Left lung (tissue), 10 donors: ENCODE measurements around the gene XRCC2. TPM values are rescaled to one million over a fixed set of nuclear protein-coding genes. Genes with fewer than 3 reads are reported as not detected.

Experiments
- ATAC-seq: fragments of 200-7000 bp; cut with Tn5 transposase; one replicate; pipeline ENCODE4 v1.9.1; 2020; ENCODE audit warnings: moderate library complexity
- DNase-seq, 4 donors: peaks; one replicate each; pipeline ENCODE4 v3.0.0-alpha.2; 2013 to 2020
- H3K27ac ChIP-seq, 2 donors: fragments of 200-600 bp; sonication (generic) in 1 of 2; one replicate each; pipeline versions ENCODE4 v1.5.0 to v1.8.0; 2020 to 2021
- H3K27me3 ChIP-seq, 2 donors: fragments of 200-600 bp; sonication (generic) in 1 of 2; one replicate each; pipeline versions ENCODE4 v1.5.0 to v1.8.0; 2020 to 2021
- H3K36me3 ChIP-seq, 2 donors: fragments of 200-600 bp; sonication (generic) in 1 of 2; one replicate each; pipeline versions ENCODE4 v1.5.0 to v1.8.0; 2020 to 2021
- H3K4me1 ChIP-seq, 2 donors: fragments of 200-600 bp; one replicate each; pipeline ENCODE4 v1.8.0; 2021
- H3K4me3 ChIP-seq, 2 donors: fragments of 200-600 bp; sonication (generic) in 1 of 2; one replicate each; pipeline versions ENCODE4 v1.5.0 to v1.8.0; 2020 to 2021; ENCODE audit warnings: mild to moderate bottlenecking in 1 of 2
- H3K9me3 ChIP-seq, 2 donors: fragments of 200-600 bp; sonication (generic) in 1 of 2; one replicate each; pipeline versions ENCODE4 v1.5.0 to v1.8.0; 2020 to 2021
- CTCF ChIP-seq, 2 donors: fragments of 200-600 bp; sonication (generic) in 1 of 2; IDR thresholded peaks; one replicate each; pipeline versions ENCODE4 v1.5.0 to v1.8.0; 2021; ENCODE audit warnings: antibody characterized with exemption in 2 of 2
- intact Hi-C, 2 donors: fragments of 100-400 bp; cut with DNase I; formaldehyde crosslinking; loops; one replicate each; pipeline versions ENCODE4 v1.11.2 to v1.14.2; 2022
- polyA plus RNA-seq, 6 donors: library from polyadenylated mRNA; unstranded; fragments of 120-200 nt; gene quantifications; one replicate each; pipeline ENCODE4 v1.2.1, GENCODE V29; 2013; ENCODE audit not compliant: insufficient read length in 6 of 6
- total RNA-seq, 2 donors: library from RNA; stranded (reverse); fragmentation: NEBNext Ultra II Directional; extraction: Animal tissue kit (Norgen Biotek cat#: 25700); gene quantifications; one replicate each; pipeline ENCODE4 v1.2.1, GENCODE V29; 2021
- donor health status: DM: no; HTN: yes; CAD: no.
- donor health status: DM: no; HTN: no; CAD: no.

The XRCC2 gene
- total and polyA plus RNA-seq, 8 donors, result 1.8 to 14.3 (median 10.9) TPM

GRCh38 chr7:152601305-152601798 lies 74.6 kb downstream of the XRCC2 start:
- no peak for ATAC-seq
- TF ChIP-seq CTCF (IDR thresholded peaks at IDR 0.05), result no peak

GRCh38 chr7:152600266-152600665 lies 75.7 kb downstream of the XRCC2 start:
- no peak for DNase-seq
- H3K4me3 ChIP-seq, result no peak overlapping the region
- no peaks in the 10 kb centered on the region for H3K36me3 ChIP-seq
- intact Hi-C loops, result no loop called here
- H3K27me3 ChIP-seq, result no peaks in the 10 kb centered on the region
- H3K27ac ChIP-seq, result no peak overlapping the region
- H3K4me1 ChIP-seq, result no peaks in the 10 kb centered on the region
- no peaks in the 10 kb centered on the region for H3K9me3 ChIP-seq
- ATAC-seq, result no peak
- no peak for TF ChIP-seq CTCF (IDR thresholded peaks at IDR 0.05)

More at GRCh38 chr7:152601305-152601798, 74.6 kb downstream of the XRCC2 start:
- H3K36me3 ChIP-seq, result no peaks in the 10 kb centered on the region
- H3K4me1 ChIP-seq, result no peaks in the 10 kb centered on the region
- intact Hi-C loops, result no loop called here
- no peaks in the 10 kb centered on the region for H3K27me3 ChIP-seq
- H3K9me3 ChIP-seq, result no peaks in the 10 kb centered on the region
- DNase-seq, result no peak
- H3K4me3 ChIP-seq, result no peak overlapping the region
- H3K27ac ChIP-seq, result no peak overlapping the region

GRCh38 chr7:152597507-152597906 lies 78.4 kb downstream of the XRCC2 start:
- H3K4me3 ChIP-seq, result no peak overlapping the region
- DNase-seq (no peak), ATAC-seq (no peak)
- H3K27me3 ChIP-seq, result no peaks in the 10 kb centered on the region
- no peaks in the 10 kb centered on the region for H3K9me3 ChIP-seq
- H3K36me3 ChIP-seq, result no peaks in the 10 kb centered on the region
- no peaks in the 10 kb centered on the region for H3K4me1 ChIP-seq
- intact Hi-C loops, result no loop called here
- H3K27ac ChIP-seq, result no peak overlapping the region
- TF ChIP-seq CTCF (IDR thresholded peaks at IDR 0.05), result no peak

- intact Hi-C loops, result no loop called here
- Histone ChIP-seq H3K4me3 (no peak overlapping the region), H3K36me3 (no peaks in the 10 kb centered on the region), H3K4me1 (no peaks in the 10 kb centered on the region), H3K27me3 (no peaks in the 10 kb centered on the region), H3K27ac (no peak overlapping the region), H3K9me3 (no peaks in the 10 kb centered on the region)
- ATAC-seq, result no peak
- DNase-seq, result no peak
- no peak for TF ChIP-seq CTCF (IDR thresholded peaks at IDR 0.05)
Measured at GRCh38 chr7:152596824-152597223, 79.1 kb downstream of the XRCC2 start.

Other genes with a start within 250 kb of the XRCC2 start
- 10 to 100 TPM; 67.8 to 91.4 TPM for gene KMT2C, start 240.1 kb downstream of the XRCC2 start, total RNA-seq
- 10 to 100 TPM; 36.4 to 43.1 (median 41.5) TPM for gene KMT2C, start 240.1 kb downstream of the XRCC2 start, polyA plus RNA-seq
- 10 to 100 TPM in 1 of 2 donors, 1 to 10 TPM in 1; 6.6 to 10.3 TPM for gene ACTR3B, start 83.6 kb upstream of the XRCC2 start, total RNA-seq
- gene ACTR3B, start 83.6 kb upstream of the XRCC2 start, polyA plus RNA-seq, result 10 to 100 TPM; 14.6 to 16.7 (median 15.6) TPM